WTC11 (cell line): ENCODE results near the gene TSR2. TPM values are rescaled to one million over a fixed set of nuclear protein-coding genes. Genes with fewer than 3 reads are reported as not detected.

Experiments
- ATAC-seq: fragments of 200-7000 bp; cut with Tn5 transposase; 2 replicates; pipeline ENCODE4 v1.10.0; 2021; ENCODE audit warnings: mild to moderate bottlenecking, moderate library complexity
- CTCF ChIA-PET: fragments of 300-600 bp; sonication (Branson Sonifier 250); formaldehyde crosslinking; loops from one replicate; lab custom pipeline; 2021; ENCODE audit warnings: antibody characterized with exemption; lab: Charles Lee
- POLR2A ChIA-PET: fragments of 350-600 bp; sonication (Branson Sonifier 250); formaldehyde crosslinking; loops from one replicate; lab custom pipeline; 2021; ENCODE audit warnings: antibody characterized with exemption; lab: Charles Lee
- DNase-seq: peaks from one replicate; pipeline ENCODE4 v3.0.0; 2021; ENCODE audit warnings: low spot score
- H3K27ac Mint-ChIP-seq: 2 replicates; pipeline ENCODE4 v1.8.0; 2021; ENCODE audit warnings: mixed read lengths
- H3K27me3 Mint-ChIP-seq: 2 replicates; pipeline ENCODE4 v1.8.0; 2021; ENCODE audit warnings: low read depth, mild to moderate bottlenecking, moderate library complexity, mixed read lengths
- H3K36me3 Mint-ChIP-seq: 2 replicates; pipeline ENCODE4 v1.8.0; 2021; ENCODE audit warnings: mixed read lengths
- H3K4me1 Mint-ChIP-seq: 2 replicates; pipeline ENCODE4 v1.8.0; 2022; ENCODE audit warnings: mixed read lengths
- H3K4me3 Mint-ChIP-seq: 2 replicates; pipeline ENCODE4 v1.8.0; 2021; ENCODE audit warnings: mild to moderate bottlenecking, moderate library complexity, mixed read lengths
- H3K9me3 Mint-ChIP-seq: 2 replicates; pipeline ENCODE4 v1.8.0; 2021; ENCODE audit warnings: mixed read lengths
- ELF4 ChIP-seq: sonication (generic); formaldehyde crosslinking; IDR thresholded peaks from 2 replicates; pipeline ENCODE4 v1.8.1; 2022; ENCODE audit warnings: low read depth, mild to moderate bottlenecking, moderate library complexity, missing genetic modification reagents
- PRRX2 ChIP-seq: fragments of 250-450 bp; sonication (Bioruptor Pico); IDR thresholded peaks from 2 replicates; pipeline ENCODE4 v1.8.0; 2021; ENCODE audit warnings: mild to moderate bottlenecking
- RELA ChIP-seq: sonication (generic); formaldehyde crosslinking; IDR thresholded peaks from 2 replicates; pipeline ENCODE4 v1.8.1; 2022; ENCODE audit warnings: missing genetic modification reagents, mild to moderate bottlenecking, borderline replicate concordance
- ZNF121 ChIP-seq: sonication (generic); formaldehyde crosslinking; IDR thresholded peaks from 2 replicates; pipeline ENCODE4 v1.8.0; 2023; ENCODE audit warnings: missing genetic modification reagents
- total RNA-seq: library from RNA; stranded (reverse); gene quantifications from 3 replicates; pipeline ENCODE4 v1.2.3, GENCODE V29; 2021
- TF ChIP-seq, protein P1 (sequence below): sonication (generic); formaldehyde crosslinking; IDR thresholded peaks from 2 replicates; pipeline ENCODE4 v1.8.1; 2022; ENCODE audit warnings: low read depth, missing genetic modification reagents, borderline replicate concordance
- TF ChIP-seq, protein P2 (sequence below): sonication (generic); formaldehyde crosslinking; conservative IDR thresholded peaks from 2 replicates; pipeline ENCODE4 v1.8.1; 2023; ENCODE audit warnings: mild to moderate bottlenecking, low read depth, missing genetic modification reagents, moderate library complexity
- TF ChIP-seq, protein P3 (sequence below): fragments of 250-450 bp; sonication (Bioruptor Pico); IDR thresholded peaks from 2 replicates; pipeline ENCODE4 v1.9.0; 2021; ENCODE audit warnings: moderate library complexity, mild to moderate bottlenecking, inconsistent platforms, borderline replicate concordance
- TF ChIP-seq, protein P4 (sequence below): sonication (generic); formaldehyde crosslinking; IDR thresholded peaks from 2 replicates; pipeline ENCODE4 v1.8.1; 2022; ENCODE audit warnings: mild to moderate bottlenecking, moderate library complexity, missing genetic modification reagents
- TF ChIP-seq, protein P5 (sequence below): sonication (generic); formaldehyde crosslinking; IDR thresholded peaks from 2 replicates; pipeline ENCODE4 v1.8.1; 2023; ENCODE audit warnings: mild to moderate bottlenecking, missing genetic modification reagents, moderate library complexity
- TF ChIP-seq, protein P6 (sequence below): fragments of 200-600 bp; IDR thresholded peaks from 2 replicates; pipeline ENCODE4 v1.8.0; 2022; ENCODE audit warnings: antibody characterized with exemption

TSR2 gene
- total RNA-seq, 1 experiment from 2014 or later = 45.5 TPM

DNA sequence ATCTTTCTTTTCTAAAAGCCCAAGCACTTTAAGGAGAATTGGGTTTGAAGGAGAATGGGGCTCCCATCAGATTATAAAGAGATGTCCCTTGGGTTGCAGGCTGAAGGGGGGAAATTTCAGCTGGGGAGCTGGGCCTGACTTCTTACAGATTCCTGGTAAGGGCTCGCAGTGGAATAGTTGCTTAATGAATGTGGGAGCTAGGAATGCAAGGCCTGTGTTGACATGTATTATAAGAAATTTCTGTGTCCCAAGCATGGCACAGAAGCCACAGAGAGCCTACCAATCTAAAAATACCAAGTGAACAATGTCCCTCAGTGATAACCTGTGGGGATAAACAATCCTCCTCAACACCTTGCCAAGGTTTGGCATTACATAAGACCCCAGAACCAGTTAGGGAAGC, 43.1 kb upstream of the TSR2 start (continued):
- TF ChIP-seq, protein P1, sequence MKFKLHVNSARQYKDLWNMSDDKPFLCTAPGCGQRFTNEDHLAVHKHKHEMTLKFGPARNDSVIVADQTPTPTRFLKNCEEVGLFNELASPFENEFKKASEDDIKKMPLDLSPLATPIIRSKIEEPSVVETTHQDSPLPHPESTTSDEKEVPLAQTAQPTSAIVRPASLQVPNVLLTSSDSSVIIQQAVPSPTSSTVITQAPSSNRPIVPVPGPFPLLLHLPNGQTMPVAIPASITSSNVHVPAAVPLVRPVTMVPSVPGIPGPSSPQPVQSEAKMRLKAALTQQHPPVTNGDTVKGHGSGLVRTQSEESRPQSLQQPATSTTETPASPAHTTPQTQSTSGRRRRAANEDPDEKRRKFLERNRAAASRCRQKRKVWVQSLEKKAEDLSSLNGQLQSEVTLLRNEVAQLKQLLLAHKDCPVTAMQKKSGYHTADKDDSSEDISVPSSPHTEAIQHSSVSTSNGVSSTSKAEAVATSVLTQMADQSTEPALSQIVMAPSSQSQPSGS = no peak
- no peak for TF ChIP-seq RELA
- TF ChIP-seq, protein P2, sequence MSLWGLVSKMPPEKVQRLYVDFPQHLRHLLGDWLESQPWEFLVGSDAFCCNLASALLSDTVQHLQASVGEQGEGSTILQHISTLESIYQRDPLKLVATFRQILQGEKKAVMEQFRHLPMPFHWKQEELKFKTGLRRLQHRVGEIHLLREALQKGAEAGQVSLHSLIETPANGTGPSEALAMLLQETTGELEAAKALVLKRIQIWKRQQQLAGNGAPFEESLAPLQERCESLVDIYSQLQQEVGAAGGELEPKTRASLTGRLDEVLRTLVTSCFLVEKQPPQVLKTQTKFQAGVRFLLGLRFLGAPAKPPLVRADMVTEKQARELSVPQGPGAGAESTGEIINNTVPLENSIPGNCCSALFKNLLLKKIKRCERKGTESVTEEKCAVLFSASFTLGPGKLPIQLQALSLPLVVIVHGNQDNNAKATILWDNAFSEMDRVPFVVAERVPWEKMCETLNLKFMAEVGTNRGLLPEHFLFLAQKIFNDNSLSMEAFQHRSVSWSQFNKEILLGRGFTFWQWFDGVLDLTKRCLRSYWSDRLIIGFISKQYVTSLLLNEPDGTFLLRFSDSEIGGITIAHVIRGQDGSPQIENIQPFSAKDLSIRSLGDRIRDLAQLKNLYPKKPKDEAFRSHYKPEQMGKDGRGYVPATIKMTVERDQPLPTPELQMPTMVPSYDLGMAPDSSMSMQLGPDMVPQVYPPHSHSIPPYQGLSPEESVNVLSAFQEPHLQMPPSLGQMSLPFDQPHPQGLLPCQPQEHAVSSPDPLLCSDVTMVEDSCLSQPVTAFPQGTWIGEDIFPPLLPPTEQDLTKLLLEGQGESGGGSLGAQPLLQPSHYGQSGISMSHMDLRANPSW (CRISPR knock-in tag) = no peak

DNA sequence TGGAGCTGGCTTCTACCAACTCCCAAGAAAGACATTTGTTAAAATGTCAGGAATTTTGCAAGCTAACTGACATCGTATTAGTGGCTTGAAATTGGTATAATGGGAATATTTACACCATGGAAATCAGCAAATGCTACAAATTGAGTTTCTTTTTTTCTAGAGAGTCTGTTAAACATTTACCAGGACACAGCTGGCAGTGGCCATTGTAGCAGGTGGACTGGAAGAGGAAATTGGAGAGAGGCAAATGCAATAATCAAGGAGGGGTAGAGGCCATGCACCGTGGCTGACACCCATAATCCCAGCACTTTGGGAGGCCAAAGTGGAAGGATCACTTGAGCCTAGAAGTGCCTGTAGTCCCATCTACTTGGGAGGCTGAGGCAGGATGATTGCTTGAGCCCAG, 32.9 kb upstream of the TSR2 start:
- CTCF ChIA-PET = no interaction called here
- no peak for ATAC-seq
- no peak overlapping the region for H3K27ac Mint-ChIP-seq
- H3K4me1 Mint-ChIP-seq = no peaks in the 10 kb centered on the region
- TF ChIP-seq, protein P3, sequence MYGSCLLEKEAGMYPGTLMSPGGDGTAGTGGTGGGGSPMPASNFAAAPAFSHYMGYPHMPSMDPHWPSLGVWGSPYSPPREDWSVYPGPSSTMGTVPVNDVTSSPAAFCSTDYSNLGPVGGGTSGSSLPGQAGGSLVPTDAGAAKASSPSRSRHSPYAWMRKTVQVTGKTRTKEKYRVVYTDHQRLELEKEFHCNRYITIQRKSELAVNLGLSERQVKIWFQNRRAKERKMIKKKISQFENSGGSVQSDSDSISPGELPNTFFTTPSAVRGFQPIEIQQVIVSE (CRISPR knock-in tag) = no peak
- TF ChIP-seq, all 79 proteins: peak for 0
- DNase-seq = no peak
- POLR2A ChIA-PET = no interaction called here
- H3K27me3 Mint-ChIP-seq = no peaks in the 10 kb centered on the region
- H3K4me3 Mint-ChIP-seq = no peak overlapping the region
- no peaks in the 10 kb centered on the region for H3K9me3 Mint-ChIP-seq
- no peaks in the 10 kb centered on the region for H3K36me3 Mint-ChIP-seq

DNA sequence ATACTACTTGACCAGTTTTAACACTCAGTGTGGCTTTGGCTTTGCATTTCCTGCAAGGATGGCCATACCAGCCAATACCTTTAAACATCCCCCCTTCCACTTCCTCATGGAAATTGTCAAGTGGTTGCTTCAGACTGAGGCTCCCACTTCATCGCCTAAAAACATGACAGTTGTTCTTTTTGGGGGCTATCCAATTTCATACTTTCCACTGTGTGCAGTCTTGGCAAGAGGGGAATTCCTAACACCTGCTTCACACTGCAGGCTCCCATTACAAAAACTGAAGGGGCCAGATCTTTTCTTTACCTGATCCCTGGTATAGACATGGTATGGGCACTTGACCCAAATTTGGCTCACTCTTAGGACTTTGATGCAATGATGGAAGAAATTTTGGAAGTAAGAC, 28.5 kb upstream of the TSR2 start:
- ChIA-PET POLR2A (no interaction called here), CTCF (no interaction called here)
- DNase-seq (no peak), ATAC-seq (no peak)
- no peak overlapping the region for H3K27ac Mint-ChIP-seq
- H3K27me3 Mint-ChIP-seq = no peaks in the 10 kb centered on the region
- TF ChIP-seq ZNF121 = no peak
- no peaks in the 10 kb centered on the region for H3K9me3 Mint-ChIP-seq
- no peak overlapping the region for H3K4me3 Mint-ChIP-seq
- H3K36me3 Mint-ChIP-seq = no peaks in the 10 kb centered on the region
- peaks cover 10% of the 10 kb centered on the region for H3K4me1 Mint-ChIP-seq

DNA sequence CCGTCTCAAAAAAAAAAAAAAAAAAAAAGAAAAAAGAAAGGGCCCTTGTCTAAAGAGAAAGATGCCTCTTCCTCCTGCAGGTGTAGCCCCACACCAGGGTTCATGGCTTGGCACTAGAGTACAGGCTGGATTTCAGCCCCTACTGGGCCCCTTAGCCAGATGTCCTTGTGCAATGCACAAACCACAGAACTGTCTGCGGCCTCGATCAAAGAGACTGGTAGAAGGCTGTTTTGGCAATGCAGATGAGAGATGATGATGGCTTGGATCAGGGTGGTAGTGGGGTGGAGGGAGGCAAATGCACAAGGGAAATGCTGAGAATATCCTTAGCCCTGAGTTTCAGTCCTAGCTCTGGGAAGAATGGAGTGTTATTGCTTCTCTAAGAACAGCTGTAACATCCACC, 26.5 kb upstream of the TSR2 start:
- H3K9me3 Mint-ChIP-seq = peaks cover 3% of the 10 kb centered on the region; the same call in 1 of the 2 replicates
- H3K36me3 Mint-ChIP-seq = no peaks in the 10 kb centered on the region
- ATAC-seq (no peak), DNase-seq (no peak)
- no peaks in the 10 kb centered on the region for H3K27me3 Mint-ChIP-seq
- H3K27ac Mint-ChIP-seq = no peak overlapping the region
- TF ChIP-seq, protein P4, sequence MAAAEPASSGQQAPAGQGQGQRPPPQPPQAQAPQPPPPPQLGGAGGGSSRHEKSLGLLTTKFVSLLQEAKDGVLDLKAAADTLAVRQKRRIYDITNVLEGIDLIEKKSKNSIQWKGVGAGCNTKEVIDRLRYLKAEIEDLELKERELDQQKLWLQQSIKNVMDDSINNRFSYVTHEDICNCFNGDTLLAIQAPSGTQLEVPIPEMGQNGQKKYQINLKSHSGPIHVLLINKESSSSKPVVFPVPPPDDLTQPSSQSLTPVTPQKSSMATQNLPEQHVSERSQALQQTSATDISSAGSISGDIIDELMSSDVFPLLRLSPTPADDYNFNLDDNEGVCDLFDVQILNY (CRISPR knock-in tag) = no peak
- TF ChIP-seq PRRX2 (CRISPR knock-in tag) (no peak), ELF4 (CRISPR knock-in tag) (no peak)
- TF ChIP-seq, protein P5, sequence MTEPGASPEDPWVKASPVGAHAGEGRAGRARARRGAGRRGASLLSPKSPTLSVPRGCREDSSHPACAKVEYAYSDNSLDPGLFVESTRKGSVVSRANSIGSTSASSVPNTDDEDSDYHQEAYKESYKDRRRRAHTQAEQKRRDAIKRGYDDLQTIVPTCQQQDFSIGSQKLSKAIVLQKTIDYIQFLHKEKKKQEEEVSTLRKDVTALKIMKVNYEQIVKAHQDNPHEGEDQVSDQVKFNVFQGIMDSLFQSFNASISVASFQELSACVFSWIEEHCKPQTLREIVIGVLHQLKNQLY (CRISPR knock-in tag) = no peak
- TF ChIP-seq, protein P6, sequence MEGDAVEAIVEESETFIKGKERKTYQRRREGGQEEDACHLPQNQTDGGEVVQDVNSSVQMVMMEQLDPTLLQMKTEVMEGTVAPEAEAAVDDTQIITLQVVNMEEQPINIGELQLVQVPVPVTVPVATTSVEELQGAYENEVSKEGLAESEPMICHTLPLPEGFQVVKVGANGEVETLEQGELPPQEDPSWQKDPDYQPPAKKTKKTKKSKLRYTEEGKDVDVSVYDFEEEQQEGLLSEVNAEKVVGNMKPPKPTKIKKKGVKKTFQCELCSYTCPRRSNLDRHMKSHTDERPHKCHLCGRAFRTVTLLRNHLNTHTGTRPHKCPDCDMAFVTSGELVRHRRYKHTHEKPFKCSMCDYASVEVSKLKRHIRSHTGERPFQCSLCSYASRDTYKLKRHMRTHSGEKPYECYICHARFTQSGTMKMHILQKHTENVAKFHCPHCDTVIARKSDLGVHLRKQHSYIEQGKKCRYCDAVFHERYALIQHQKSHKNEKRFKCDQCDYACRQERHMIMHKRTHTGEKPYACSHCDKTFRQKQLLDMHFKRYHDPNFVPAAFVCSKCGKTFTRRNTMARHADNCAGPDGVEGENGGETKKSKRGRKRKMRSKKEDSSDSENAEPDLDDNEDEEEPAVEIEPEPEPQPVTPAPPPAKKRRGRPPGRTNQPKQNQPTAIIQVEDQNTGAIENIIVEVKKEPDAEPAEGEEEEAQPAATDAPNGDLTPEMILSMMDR = no peak
- POLR2A ChIA-PET = no interaction called here
- peaks cover 10% of the 10 kb centered on the region for H3K4me1 Mint-ChIP-seq
- CTCF ChIA-PET = no interaction called here
- H3K4me3 Mint-ChIP-seq = no peak overlapping the region
